A549 (cell line): ENCODE data around the gene TC2N. TPM values are rescaled to one million over a fixed set of nuclear protein-coding genes. Genes with fewer than 3 reads are reported as not detected.
"Not testable (repeated sequence)": the region's sequence is repeated elsewhere in the genome, so short reads cannot be mapped to it uniquely, and the experiment has no call there.

Source experiments
- ATAC-seq, 2 experiments: fragments of 200-7000 bp in 1 of 2; fragments of >200 bp in 1 of 2; cut with Nextera tagmentation in 1 of 2; cut with Tn5 transposase in 1 of 2; 3 replicates each; pipeline versions ENCODE4 v1.8.0 to v1.9.1; 2018 to 2020; ENCODE audit warnings: mild to moderate bottlenecking in 1 of 2, moderate library complexity in 1 of 2
- CTCF ChIA-PET: fragments of 300-600 bp; sonication (Branson Sonifier 250); formaldehyde crosslinking; extraction: SDS; loops from one replicate; lab custom pipeline; 2021; ENCODE audit warnings: antibody characterized with exemption, inconsistent platforms; lab: Yijun Ruan, JAX
- POLR2A ChIA-PET: fragments of 350-600 bp; formaldehyde crosslinking; extraction: SDS; loops from one replicate; lab custom pipeline; 2021; ENCODE audit warnings: antibody characterized with exemption, inconsistent platforms; lab: Yijun Ruan, JAX
- DNase-seq, 2 experiments: peaks; one replicate each; pipeline versions ENCODE4 v3.0.0 to v3.0.0-alpha.2; 2011 to 2016; ENCODE audit warnings: low read depth in 1 of 2, low spot score in 1 of 2
- FAIRE-seq: peaks from 2 replicates; lab custom pipeline; 2011; peaks lifted over from hg19 to GRCh38; lab: Jason Lieb, UNC
- H3K27ac ChIP-seq, 2 experiments: fragments of >200 bp; sonication (Bioruptor Twin); formaldehyde crosslinking; 3 replicates each; pipeline ENCODE4 v1.5.1; 2016 to 2017
- H3K4me1 ChIP-seq: fragments of >200 bp; sonication (Bioruptor Twin); formaldehyde crosslinking; 3 replicates; pipeline ENCODE4 v1.6.1; 2016
- H3K4me2 ChIP-seq: fragments of >200 bp; sonication (Bioruptor Twin); formaldehyde crosslinking; 3 replicates; pipeline ENCODE4 v1.6.1; 2016
- H3K4me3 ChIP-seq: fragments of >200 bp; sonication (Bioruptor Twin); formaldehyde crosslinking; 3 replicates; pipeline ENCODE4 v1.5.1; 2016
- H3K9me3 ChIP-seq: fragments of >200 bp; sonication (Bioruptor Twin); formaldehyde crosslinking; 3 replicates; pipeline ENCODE4 v1.6.1; 2016
- CEBPB ChIP-seq, 2 experiments: fragments of >200 bp in 1 of 2; sonication (Bioruptor Twin) in 1 of 2; formaldehyde crosslinking in 1 of 2; IDR thresholded peaks; 2 replicates each; pipeline ENCODE4 v1.6.1; 2012 to 2016
- CHD4 ChIP-seq: fragments of 200-600 bp; sonication (generic); IDR thresholded peaks from 2 replicates; pipeline ENCODE4 v1.6.1; 2016; ENCODE audit warnings: antibody characterized with exemption, mild to moderate bottlenecking, borderline replicate concordance
- CTCF ChIP-seq: fragments of >200 bp; sonication (Bioruptor Twin); formaldehyde crosslinking; IDR thresholded peaks from 3 replicates; pipeline ENCODE4 v1.5.1; 2016
- FOSL2 ChIP-seq, 2 experiments: fragments of 450-650 bp in 1 of 2; fragments of >200 bp in 1 of 2; sonication (Bioruptor Twin) in 1 of 2; formaldehyde crosslinking; IDR thresholded peaks; 2 replicates each; pipeline versions ENCODE4 v1.5.0 to v1.6.1; 2016 to 2020; ENCODE audit warnings: mild to moderate bottlenecking in 1 of 2, moderate library complexity in 1 of 2
- GATA3 ChIP-seq: IDR thresholded peaks from 2 replicates; pipeline ENCODE4 v1.6.1; 2012; ENCODE audit warnings: borderline replicate concordance
- HDAC2 ChIP-seq: fragments of 200-600 bp; sonication (generic); IDR thresholded peaks from 2 replicates; pipeline ENCODE4 v1.6.1; 2016
- HOXA7 ChIP-seq: fragments of 250-450 bp; sonication (Bioruptor Pico); IDR thresholded peaks from 2 replicates; pipeline ENCODE4 v1.5.0; 2020; ENCODE audit warnings: mild to moderate bottlenecking, moderate library complexity
- MAZ ChIP-seq: fragments of 150-350 bp; IDR thresholded peaks from 2 replicates; pipeline ENCODE4 v1.6.1; 2014; ENCODE audit warnings: antibody characterized with exemption, low read depth, low read length, borderline replicate concordance
- NPAS2 ChIP-seq: fragments of 250-450 bp; sonication (Bioruptor Pico); IDR thresholded peaks from 2 replicates; pipeline ENCODE4 v1.8.0; 2022; ENCODE audit warnings: mild to moderate bottlenecking, moderate library complexity, borderline replicate concordance
- RAD21 ChIP-seq, 2 experiments: fragments of >200 bp in 1 of 2; sonication (Bioruptor Twin) in 1 of 2; formaldehyde crosslinking in 1 of 2; IDR thresholded peaks in 1 of 2; conservative IDR thresholded peaks in 1 of 2; 2 replicates in 1 of 2; 3 replicates in 1 of 2; pipeline ENCODE4 v1.6.1; 2012 to 2018; ENCODE audit warnings: inconsistent platforms in 1 of 2
- REST ChIP-seq: fragments of 200-600 bp; sonication (generic); IDR thresholded peaks from 2 replicates; pipeline ENCODE4 v1.6.1; 2016; ENCODE audit warnings: antibody characterized with exemption, mild to moderate bottlenecking, moderate library complexity
- TFCP2L1 ChIP-seq: fragments of 250-450 bp; sonication (Bioruptor Pico); IDR thresholded peaks from 2 replicates; pipeline ENCODE4 v1.5.0; 2021; ENCODE audit warnings: mild to moderate bottlenecking
- ZNF302 ChIP-seq: fragments of 250-450 bp; sonication (Bioruptor Pico); IDR thresholded peaks from 2 replicates; pipeline ENCODE4 v1.9.0; 2021; ENCODE audit warnings: inconsistent platforms, mild to moderate bottlenecking, moderate library complexity
- ZSCAN20 ChIP-seq: fragments of 250-450 bp; sonication (Bioruptor Pico); IDR thresholded peaks from 2 replicates; pipeline ENCODE4 v1.8.0; 2022; ENCODE audit warnings: mild to moderate bottlenecking, moderate library complexity
- WGBS: methylation state at CpG from one replicate; pipeline ENCODE4 v1.1.6; 2017; ENCODE audit errors: missing lambda C conversion rate; 5-methylcytosine and 5-hydroxymethylcytosine counted together
- polyA plus RNA-seq, 4 experiments: library from polyadenylated mRNA; depleted of rRNA in 3 of 4; stranded (reverse); fragments of >200 nt; fragmentation: RNase III in 1 of 4; extraction: RNeasy Plus Mini Kit Qiagen cat#74134 plus additional on column Dnase treatment in 1 of 4; gene quantifications; 2 replicates in 3 of 4; 3 replicates in 1 of 4; pipeline ENCODE4 v1.2.3, GENCODE V29; 2011 to 2017
- TF ChIP-seq, protein P1 (sequence below): fragments of 150-350 bp; IDR thresholded peaks from 2 replicates; pipeline ENCODE4 v1.6.1; 2014; ENCODE audit warnings: low read depth, mild to moderate bottlenecking, low read length
- TF ChIP-seq, protein P2 (sequence below): fragments of >200 bp; sonication (Bioruptor Twin); formaldehyde crosslinking; IDR thresholded peaks from 2 replicates; pipeline ENCODE4 v1.6.1; 2016
- TF ChIP-seq, protein P3 (sequence below): IDR thresholded peaks from 2 replicates; pipeline ENCODE4 v1.6.1; 2012; ENCODE audit warnings: low read depth, borderline replicate concordance
- TF ChIP-seq, protein P4 (sequence below): IDR thresholded peaks from 2 replicates; pipeline ENCODE4 v1.6.1; 2012

Gene TC2N
- polyA plus RNA-seq, 2 of the 4 experiments (the other 2 are of a cell fraction) = 0.43 to 5.5 TPM

GRCh38 chr14:91845652-91846051 lies 21.7 kb downstream of the TC2N start:
- CTCF ChIA-PET = no interaction called here
- Histone ChIP-seq H3K4me2 (no peak overlapping the region), H3K9me3 (no peaks in the 10 kb centered on the region), H3K4me1 (no peaks in the 10 kb centered on the region), H3K27ac (no peak overlapping the region), H3K4me3 (no peak overlapping the region)
- POLR2A ChIA-PET = no interaction called here
- no peak for DNase-seq
- 39% methylated on average over 2 of the region's 2 CpGs for WGBS
- no peak for ATAC-seq
- no peak for FAIRE-seq
- TF ChIP-seq CEBPB (IDR thresholded peaks at IDR 0.05) = no peak
- TF ChIP-seq MAZ = no peak
- no peak for TF ChIP-seq HOXA7 (CRISPR knock-in tag)
- TF ChIP-seq, protein P1, sequence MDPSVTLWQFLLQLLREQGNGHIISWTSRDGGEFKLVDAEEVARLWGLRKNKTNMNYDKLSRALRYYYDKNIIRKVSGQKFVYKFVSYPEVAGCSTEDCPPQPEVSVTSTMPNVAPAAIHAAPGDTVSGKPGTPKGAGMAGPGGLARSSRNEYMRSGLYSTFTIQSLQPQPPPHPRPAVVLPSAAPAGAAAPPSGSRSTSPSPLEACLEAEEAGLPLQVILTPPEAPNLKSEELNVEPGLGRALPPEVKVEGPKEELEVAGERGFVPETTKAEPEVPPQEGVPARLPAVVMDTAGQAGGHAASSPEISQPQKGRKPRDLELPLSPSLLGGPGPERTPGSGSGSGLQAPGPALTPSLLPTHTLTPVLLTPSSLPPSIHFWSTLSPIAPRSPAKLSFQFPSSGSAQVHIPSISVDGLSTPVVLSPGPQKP = no peak
- TF ChIP-seq TFCP2L1 (CRISPR knock-in tag) = no peak
- TF ChIP-seq ZNF302 (CRISPR knock-in tag) = no peak
- TF ChIP-seq, protein P2, sequence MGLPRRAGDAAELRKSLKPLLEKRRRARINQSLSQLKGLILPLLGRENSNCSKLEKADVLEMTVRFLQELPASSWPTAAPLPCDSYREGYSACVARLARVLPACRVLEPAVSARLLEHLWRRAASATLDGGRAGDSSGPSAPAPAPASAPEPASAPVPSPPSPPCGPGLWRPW = no peak
- no peak for TF ChIP-seq GATA3
- no peak for TF ChIP-seq CHD4
- no peak for TF ChIP-seq RAD21 (conservative IDR thresholded peaks at IDR 0.05 in 1 of 2, IDR thresholded peaks at IDR 0.05 in 1 of 2)
- TF ChIP-seq FOSL2 (IDR thresholded peaks at IDR 0.05) = no peak
- no peak for TF ChIP-seq FOSL2 (CRISPR knock-in tag; IDR thresholded peaks at IDR 0.05)
- no peak for TF ChIP-seq NPAS2 (CRISPR knock-in tag)
- TF ChIP-seq, protein P3, sequence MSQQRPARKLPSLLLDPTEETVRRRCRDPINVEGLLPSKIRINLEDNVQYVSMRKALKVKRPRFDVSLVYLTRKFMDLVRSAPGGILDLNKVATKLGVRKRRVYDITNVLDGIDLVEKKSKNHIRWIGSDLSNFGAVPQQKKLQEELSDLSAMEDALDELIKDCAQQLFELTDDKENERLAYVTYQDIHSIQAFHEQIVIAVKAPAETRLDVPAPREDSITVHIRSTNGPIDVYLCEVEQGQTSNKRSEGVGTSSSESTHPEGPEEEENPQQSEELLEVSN = no peak
- TF ChIP-seq CTCF = no peak
- no peak for TF ChIP-seq REST
- TF ChIP-seq HDAC2 = no peak
- TF ChIP-seq, protein P4, sequence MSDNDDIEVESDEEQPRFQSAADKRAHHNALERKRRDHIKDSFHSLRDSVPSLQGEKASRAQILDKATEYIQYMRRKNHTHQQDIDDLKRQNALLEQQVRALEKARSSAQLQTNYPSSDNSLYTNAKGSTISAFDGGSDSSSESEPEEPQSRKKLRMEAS = no peak
- no peak for TF ChIP-seq ZSCAN20 (CRISPR knock-in tag)

GRCh38 chr14:91845056-91845455 lies 22.3 kb downstream of the TC2N start:
- H3K4me1 ChIP-seq, ATAC-seq, CTCF ChIA-PET, DNase-seq, POLR2A ChIA-PET, FAIRE-seq, H3K9me3 ChIP-seq, H3K4me2 ChIP-seq, H3K27ac ChIP-seq, H3K4me3 ChIP-seq: not testable (repeated sequence)
- 79% methylated on average over 8 of the region's 8 CpGs for WGBS
